Renal cortical epithelial cell (primary cell): ENCODE measurements around the gene ATP1B1. TPM values are rescaled to one million over a fixed set of nuclear protein-coding genes. Genes with fewer than 3 reads are reported as not detected.

Experiments used
- DNase-seq: peaks from one replicate; pipeline ENCODE4 v3.0.0-alpha.2; 2011; ENCODE audit warnings: low read depth
- total RNA-seq: library from RNA; depleted of rRNA; stranded (reverse); fragments of >200 nt; gene quantifications from 2 replicates; pipeline ENCODE4 v1.2.3, GENCODE V29; 2014

ATP1B1 gene
- total RNA-seq, 1 donor from 2014 or later, result 314 TPM

- DNase-seq, result no peak
Observed at GRCh38 chr1:169094897-169095569, 11.5 kb upstream of the ATP1B1 start.

GRCh38 chr1:169098380-169098779, 8.1 kb upstream of the ATP1B1 start:
- no peak for DNase-seq

GRCh38 chr1:169099561-169099960, 6.9 kb upstream of the ATP1B1 start:
- no peak for DNase-seq

- no peak for DNase-seq
Observed at GRCh38 chr1:169100208-169100607, 6.3 kb upstream of the ATP1B1 start.

GRCh38 chr1:169100651-169101088, 5.8 kb upstream of the ATP1B1 start:
- no peak for DNase-seq

GRCh38 chr1:169102567-169102966, 3.9 kb upstream of the ATP1B1 start:
- peak; percentile 87 for DNase-seq

GRCh38 chr1:169103002-169103401, 3.5 kb upstream of the ATP1B1 start:
- DNase-seq, result no peak

GRCh38 chr1:169103480-169103893, 3.0 kb upstream of the ATP1B1 start:
- peak; percentile 79 for DNase-seq

- DNase-seq, result no peak
Observed at GRCh38 chr1:169105087-169105433, 1.4 kb upstream of the ATP1B1 start.

GRCh38 chr1:169105434-169106094, 926 bp upstream of the ATP1B1 start:
- DNase-seq, result peak; percentile 77

GRCh38 chr1:169106921-169107602, 572 bp downstream of the ATP1B1 start:
- DNase-seq, result no peak

GRCh38 chr1:169107603-169108208, 1.2 kb downstream of the ATP1B1 start:
- DNase-seq, result no peak

GRCh38 chr1:169108223-169108622, 1.7 kb downstream of the ATP1B1 start:
- no peak for DNase-seq

GRCh38 chr1:169108863-169109560, 2.5 kb downstream of the ATP1B1 start:
- DNase-seq, result no peak

GRCh38 chr1:169109561-169110134, 3.2 kb downstream of the ATP1B1 start:
- peak; percentile 96 for DNase-seq

GRCh38 chr1:169110236-169110635, 3.7 kb downstream of the ATP1B1 start:
- no peak for DNase-seq

- DNase-seq, result peak; percentile 73
Observed at GRCh38 chr1:169110689-169111447, 4.4 kb downstream of the ATP1B1 start.

GRCh38 chr1:169111472-169111871, 5.0 kb downstream of the ATP1B1 start:
- no peak for DNase-seq

- DNase-seq, result no peak
Observed at GRCh38 chr1:169112241-169112640, 5.8 kb downstream of the ATP1B1 start.

- DNase-seq, result peak; percentile 98
Observed at GRCh38 chr1:169113613-169114119, 7.2 kb downstream of the ATP1B1 start.
